Measurements from ENCODE around the gene AGO4.

GRCh38 chr1:35870651-35871309 lies 63.0 kb downstream of the AGO4 start:
- no peak for TF ChIP-seq CTCF (IDR thresholded peaks at IDR 0.05)
- TF ChIP-seq SIN3A (IDR thresholded peaks at IDR 0.05; ENCODE audit: borderline replicate concordance, insufficient read depth, low read depth, low read length), result no peak
- no peak for TF ChIP-seq POLR2AphosphoS5 (IDR thresholded peaks at IDR 0.05; ENCODE audit: low read depth, low read length)
- TF ChIP-seq REST (IDR thresholded peaks at IDR 0.05; ENCODE audit: insufficient read depth in 1 of 2, low read depth in 2 of 2, low read length in 1 of 2), result no peak

Measured in Panc1 (cell line).